Activated CD4-positive, alpha-beta T cell treated with anti-CD3 and anti-CD28 coated beads, Interleukin-2, amount 10 ng/mL, durations not matched to agents 7 days and 5 days (primary cell): ENCODE data around the gene APBB2. TPM values are rescaled to one million over a fixed set of nuclear protein-coding genes. Genes with fewer than 3 reads are reported as not detected.
A peak's percentile ranks its signal among the peaks of the same experiment; 100 is the strongest.
"Not testable (repeated sequence)": the region's sequence is repeated elsewhere in the genome, so short reads cannot be mapped to it uniquely, and the experiment has no call there.

ENCODE experiments used
- CTCF ChIA-PET: fragments of 350-600 bp; sonication (Branson Sonifier 250); formaldehyde crosslinking; loops from one replicate; lab custom pipeline; 2021; ENCODE audit warnings: antibody characterized with exemption; lab: Charles Lee
- POLR2A ChIA-PET: fragments of 350-600 bp; sonication (Branson Sonifier 250); formaldehyde crosslinking; loops from one replicate; lab custom pipeline; 2021; ENCODE audit warnings: antibody characterized with exemption; lab: Charles Lee
- DNase-seq: peaks from one replicate; pipeline ENCODE4 v3.0.0-alpha.2; 2020
- H3K27ac Mint-ChIP-seq: one replicate; pipeline ENCODE4 v1.8.0; 2021; ENCODE audit warnings: mild to moderate bottlenecking, moderate library complexity, mixed read lengths
- H3K27me3 Mint-ChIP-seq: one replicate; pipeline ENCODE4 v1.8.0; 2021; ENCODE audit warnings: mixed read lengths
- H3K36me3 Mint-ChIP-seq: one replicate; pipeline ENCODE4 v1.8.0; 2021; ENCODE audit warnings: low read depth, mixed read lengths
- H3K4me1 Mint-ChIP-seq: one replicate; pipeline ENCODE4 v1.8.0; 2021; ENCODE audit warnings: mixed read lengths
- H3K4me3 Mint-ChIP-seq: one replicate; pipeline ENCODE4 v1.8.0; 2021; ENCODE audit warnings: mild to moderate bottlenecking, moderate library complexity, mixed read lengths
- H3K9me3 Mint-ChIP-seq: one replicate; pipeline ENCODE4 v1.8.0; 2021; ENCODE audit warnings: mixed read lengths
- total RNA-seq, 2 experiments: library from RNA; stranded (reverse); gene quantifications; one replicate each; pipeline ENCODE4 v1.2.3, GENCODE V29; 2021

Gene APBB2
- total RNA-seq, 2 experiments from 2014 or later = 0.45 to 0.62 TPM

- no peaks in the 10 kb centered on the region for H3K9me3 Mint-ChIP-seq
- H3K36me3 Mint-ChIP-seq = no peaks in the 10 kb centered on the region
- peaks cover 4% of the 10 kb centered on the region for H3K4me1 Mint-ChIP-seq
- DNase-seq = no peak
- CTCF ChIA-PET = interaction anchor here (0.6 to 5.7 kb wide), 6 partner anchors 8 to 212 kb away, joined by 4 to 42 read pairs (median 8); no protein-coding TSS in a partner anchor
- H3K27ac Mint-ChIP-seq = no peak overlapping the region
- no peak overlapping the region for H3K4me3 Mint-ChIP-seq
- H3K27me3 Mint-ChIP-seq = peaks cover 12% of the 10 kb centered on the region
- POLR2A ChIA-PET = interaction anchor here (0.5 kb wide), 1 partner anchor 12 kb away, joined by 3 read pairs; no protein-coding TSS in a partner anchor
Measured at GRCh38 chr4:40923316-40924095, 290.8 kb downstream of the APBB2 start.

- H3K36me3 Mint-ChIP-seq, H3K4me3 Mint-ChIP-seq: not testable (repeated sequence)
Measured at GRCh38 chr4:40919976-40920375, 294.4 kb downstream of the APBB2 start.

GRCh38 chr4:40918330-40918729 is 296.0 kb downstream of the APBB2 start:
- no peaks in the 10 kb centered on the region for H3K27me3 Mint-ChIP-seq
- H3K4me3 Mint-ChIP-seq = no peak overlapping the region
- H3K27ac Mint-ChIP-seq = no peak overlapping the region
- H3K36me3 Mint-ChIP-seq = no peaks in the 10 kb centered on the region
- DNase-seq = no peak
- ChIA-PET POLR2A (no interaction called here), CTCF (interaction anchor here (0.8 kb wide), 2 partner anchors 12 to 18 kb away, joined by 3 to 4 read pairs; no protein-coding TSS in a partner anchor)
- peaks cover 7% of the 10 kb centered on the region for H3K4me1 Mint-ChIP-seq
- H3K9me3 Mint-ChIP-seq = no peaks in the 10 kb centered on the region

More at GRCh38 chr4:40919976-40920375, 294.4 kb downstream of the APBB2 start:
- POLR2A ChIA-PET, H3K4me1 Mint-ChIP-seq, H3K9me3 Mint-ChIP-seq, H3K27ac Mint-ChIP-seq, H3K27me3 Mint-ChIP-seq, DNase-seq: not testable (repeated sequence)
- CTCF ChIA-PET = interaction anchor here (0.5 kb wide), 1 partner anchor 686 kb away, joined by 3 read pairs; no protein-coding TSS in a partner anchor

- Mint-ChIP-seq H3K9me3 (no peaks in the 10 kb centered on the region), H3K27ac (no peak overlapping the region), H3K36me3 (no peaks in the 10 kb centered on the region), H3K4me3 (no peak overlapping the region), H3K4me1 (peaks cover 7% of the 10 kb centered on the region), H3K27me3 (no peaks in the 10 kb centered on the region)
- peak; percentile 48 for DNase-seq
- ChIA-PET POLR2A (no interaction called here), CTCF (interaction anchor here (2.6 kb wide), 1 partner anchor 8 kb away, joined by 9 read pairs; no protein-coding TSS in a partner anchor)
Measured at GRCh38 chr4:40916880-40917279, 297.5 kb downstream of the APBB2 start.

- Mint-ChIP-seq H3K4me3 (no peak overlapping the region), H3K9me3 (no peaks in the 10 kb centered on the region), H3K27ac (no peak overlapping the region), H3K4me1 (peaks cover 7% of the 10 kb centered on the region), H3K36me3 (no peaks in the 10 kb centered on the region), H3K27me3 (no peaks in the 10 kb centered on the region)
- no peak for DNase-seq
- ChIA-PET POLR2A (no interaction called here), CTCF (interaction anchor here (1.2 to 2.6 kb wide), 2 partner anchors 9 to 81 kb away, joined by 3 to 9 read pairs; no protein-coding TSS in a partner anchor)
Measured at GRCh38 chr4:40916218-40916555, 298.2 kb downstream of the APBB2 start.

GRCh38 chr4:40915318-40916217 is 298.8 kb downstream of the APBB2 start:
- Mint-ChIP-seq H3K36me3 (no peaks in the 10 kb centered on the region), H3K27ac (no peak overlapping the region), H3K27me3 (no peaks in the 10 kb centered on the region), H3K4me3 (no peak overlapping the region), H3K9me3 (no peaks in the 10 kb centered on the region), H3K4me1 (peaks cover 7% of the 10 kb centered on the region)
- ChIA-PET CTCF (interaction anchor here (1.2 to 2.6 kb wide), 2 partner anchors 9 to 82 kb away, joined by 3 to 9 read pairs; no protein-coding TSS in a partner anchor), POLR2A (no interaction called here)
- DNase-seq = no peak

- Mint-ChIP-seq H3K36me3 (no peaks in the 10 kb centered on the region), H3K27me3 (no peaks in the 10 kb centered on the region), H3K4me1 (peaks cover 22% of the 10 kb centered on the region), H3K9me3 (no peaks in the 10 kb centered on the region), H3K4me3 (no peak overlapping the region), H3K27ac (no peak overlapping the region)
- ChIA-PET POLR2A (no interaction called here), CTCF (interaction anchor here (0.5 to 5.5 kb wide), 4 partner anchors 11 to 850 kb away, joined by 3 to 42 read pairs (median 4); no protein-coding TSS in a partner anchor)
- DNase-seq = no peak
Measured at GRCh38 chr4:40912460-40913184, 301.7 kb downstream of the APBB2 start.

- ChIA-PET POLR2A (no interaction called here), CTCF (interaction anchor here (5.5 kb wide), 1 partner anchor 12 kb away, joined by 42 read pairs; no protein-coding TSS in a partner anchor)
- H3K4me3 Mint-ChIP-seq = no peak overlapping the region
- no peaks in the 10 kb centered on the region for H3K9me3 Mint-ChIP-seq
- H3K36me3 Mint-ChIP-seq = no peaks in the 10 kb centered on the region
- no peak overlapping the region for H3K27ac Mint-ChIP-seq
- peaks cover 18% of the 10 kb centered on the region for H3K4me1 Mint-ChIP-seq
- H3K27me3 Mint-ChIP-seq = no peaks in the 10 kb centered on the region
- DNase-seq = no peak
Measured at GRCh38 chr4:40910706-40911105, 303.6 kb downstream of the APBB2 start.

- Mint-ChIP-seq H3K27ac (no peak overlapping the region), H3K9me3 (no peaks in the 10 kb centered on the region), H3K36me3 (no peaks in the 10 kb centered on the region), H3K27me3 (no peaks in the 10 kb centered on the region), H3K4me3 (no peak overlapping the region), H3K4me1 (peaks cover 16% of the 10 kb centered on the region)
- no peak for DNase-seq
- CTCF ChIA-PET = interaction anchor here (1.2 to 5.5 kb wide), 3 partner anchors 9 to 17 kb away, joined by 5 to 42 read pairs (median 10); no protein-coding TSS in a partner anchor
- POLR2A ChIA-PET = no interaction called here
Measured at GRCh38 chr4:40909363-40909876, 304.9 kb downstream of the APBB2 start.

- Mint-ChIP-seq H3K36me3 (no peaks in the 10 kb centered on the region), H3K27me3 (no peaks in the 10 kb centered on the region), H3K27ac (peak overlapping the region; percentile 42), H3K4me3 (no peak overlapping the region), H3K4me1 (peaks cover 16% of the 10 kb centered on the region), H3K9me3 (no peaks in the 10 kb centered on the region)
- POLR2A ChIA-PET = interaction anchor here (0.6 kb wide), 1 partner anchor 34 kb away, joined by 5 read pairs; no protein-coding TSS in a partner anchor
- peak; percentile 76 for DNase-seq
- CTCF ChIA-PET = interaction anchor here (1.2 to 5.5 kb wide), 4 partner anchors 9 to 18 kb away, joined by 4 to 42 read pairs (median 8); no protein-coding TSS in a partner anchor
Measured at GRCh38 chr4:40908702-40909362, 305.5 kb downstream of the APBB2 start.

GRCh38 chr4:40908297-40908696 is 306.0 kb downstream of the APBB2 start:
- ChIA-PET CTCF (interaction anchor here (1.2 to 5.5 kb wide), 4 partner anchors 8 to 18 kb away, joined by 4 to 42 read pairs (median 8); no protein-coding TSS in a partner anchor), POLR2A (interaction anchor here (0.6 kb wide), 1 partner anchor 34 kb away, joined by 5 read pairs; no protein-coding TSS in a partner anchor)
- DNase-seq = no peak
- no peak overlapping the region for H3K4me3 Mint-ChIP-seq
- no peaks in the 10 kb centered on the region for H3K27me3 Mint-ChIP-seq
- H3K27ac Mint-ChIP-seq = no peak overlapping the region
- H3K9me3 Mint-ChIP-seq = no peaks in the 10 kb centered on the region
- H3K36me3 Mint-ChIP-seq = no peaks in the 10 kb centered on the region
- peaks cover 16% of the 10 kb centered on the region for H3K4me1 Mint-ChIP-seq
